ENCODE measurements around the gene TREML1.
"Not testable (repeated sequence)": the region's sequence is repeated elsewhere in the genome, so short reads cannot be mapped to it uniquely, and the experiment has no call there.

TREML1 gene

DNA sequence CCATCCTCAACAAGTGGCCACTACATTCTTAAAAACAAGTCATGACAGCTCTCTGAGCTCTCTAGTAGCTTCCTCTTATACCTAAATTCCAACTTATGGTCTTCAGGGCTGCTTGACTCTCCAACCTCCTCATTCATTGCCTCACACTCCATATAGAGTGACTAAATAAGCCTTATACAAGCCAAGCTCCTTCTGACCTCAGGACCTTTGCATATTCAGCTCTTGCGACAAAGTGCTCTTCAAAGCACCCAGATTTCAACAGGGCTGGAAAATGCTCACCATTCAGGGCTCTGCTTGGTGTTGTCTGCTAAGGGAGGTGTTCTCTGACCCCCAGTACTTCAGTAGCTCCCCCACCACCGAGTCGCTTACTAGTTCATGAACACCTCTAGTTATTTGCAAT is 43.1 kb upstream of the TREML1 start:
- no peak for DNase-seq (ENCODE audit: low read depth)
- H3K4me3 ChIP-seq (ENCODE audit: control insufficient read depth, low read depth, low read length): no peak overlapping the region
- TF ChIP-seq, protein P1, sequence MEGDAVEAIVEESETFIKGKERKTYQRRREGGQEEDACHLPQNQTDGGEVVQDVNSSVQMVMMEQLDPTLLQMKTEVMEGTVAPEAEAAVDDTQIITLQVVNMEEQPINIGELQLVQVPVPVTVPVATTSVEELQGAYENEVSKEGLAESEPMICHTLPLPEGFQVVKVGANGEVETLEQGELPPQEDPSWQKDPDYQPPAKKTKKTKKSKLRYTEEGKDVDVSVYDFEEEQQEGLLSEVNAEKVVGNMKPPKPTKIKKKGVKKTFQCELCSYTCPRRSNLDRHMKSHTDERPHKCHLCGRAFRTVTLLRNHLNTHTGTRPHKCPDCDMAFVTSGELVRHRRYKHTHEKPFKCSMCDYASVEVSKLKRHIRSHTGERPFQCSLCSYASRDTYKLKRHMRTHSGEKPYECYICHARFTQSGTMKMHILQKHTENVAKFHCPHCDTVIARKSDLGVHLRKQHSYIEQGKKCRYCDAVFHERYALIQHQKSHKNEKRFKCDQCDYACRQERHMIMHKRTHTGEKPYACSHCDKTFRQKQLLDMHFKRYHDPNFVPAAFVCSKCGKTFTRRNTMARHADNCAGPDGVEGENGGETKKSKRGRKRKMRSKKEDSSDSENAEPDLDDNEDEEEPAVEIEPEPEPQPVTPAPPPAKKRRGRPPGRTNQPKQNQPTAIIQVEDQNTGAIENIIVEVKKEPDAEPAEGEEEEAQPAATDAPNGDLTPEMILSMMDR (conservative IDR thresholded peaks at IDR 0.05; ENCODE audit: control insufficient read depth, insufficient read depth, low read depth, low read length): no peak

- TF ChIP-seq, protein P1 (conservative IDR thresholded peaks at IDR 0.05; ENCODE audit: control insufficient read depth, insufficient read depth, low read depth, low read length): no peak
- H3K4me3 ChIP-seq (ENCODE audit: control insufficient read depth, low read depth, low read length): no peak overlapping the region
- DNase-seq (ENCODE audit: low read depth): no peak
These were observed 40.2 kb upstream of the TREML1 start for GRCh38 chr6:41194386-41194785.

- no peak for DNase-seq (ENCODE audit: low read depth)
- TF ChIP-seq, protein P1 (conservative IDR thresholded peaks at IDR 0.05; ENCODE audit: control insufficient read depth, insufficient read depth, low read depth, low read length): no peak
- H3K4me3 ChIP-seq (ENCODE audit: control insufficient read depth, low read depth, low read length): no peak overlapping the region
These were observed 39.7 kb upstream of the TREML1 start for GRCh38 chr6:41193884-41194283.

- TF ChIP-seq, protein P1 (conservative IDR thresholded peaks at IDR 0.05; ENCODE audit: control insufficient read depth, insufficient read depth, low read depth, low read length): no peak
- no peak for DNase-seq (ENCODE audit: low read depth)
- H3K4me3 ChIP-seq (ENCODE audit: control insufficient read depth, low read depth, low read length): no peak overlapping the region
These were observed 39.1 kb upstream of the TREML1 start for GRCh38 chr6:41193171-41193734.

DNA sequence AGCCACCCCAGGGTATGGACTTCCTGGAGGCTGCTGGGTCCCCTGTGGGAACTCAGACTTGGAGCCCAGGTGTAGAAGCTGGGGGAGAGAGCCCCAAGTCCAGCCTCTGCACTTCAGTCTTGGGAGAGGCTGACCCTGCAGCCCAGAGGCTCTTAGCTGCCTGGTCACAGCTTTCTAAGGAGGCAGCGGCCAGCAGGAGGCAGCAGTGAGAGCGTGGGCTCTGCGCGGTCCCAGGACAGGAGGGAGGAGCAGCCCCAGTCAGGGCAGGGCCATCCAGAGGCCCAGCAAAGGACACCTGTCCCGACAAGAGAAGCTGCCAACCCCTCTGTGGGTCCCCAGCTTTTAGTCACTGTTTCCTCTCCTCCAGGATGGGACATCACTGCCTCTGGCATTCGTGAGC is 37.4 kb upstream of the TREML1 start:
- no peak overlapping the region for H3K4me3 ChIP-seq (ENCODE audit: control insufficient read depth, low read depth, low read length)
- TF ChIP-seq, protein P1 (conservative IDR thresholded peaks at IDR 0.05; ENCODE audit: control insufficient read depth, insufficient read depth, low read depth, low read length): peak; percentile 46
- peak; percentile 20 for DNase-seq (ENCODE audit: low read depth)

DNA sequence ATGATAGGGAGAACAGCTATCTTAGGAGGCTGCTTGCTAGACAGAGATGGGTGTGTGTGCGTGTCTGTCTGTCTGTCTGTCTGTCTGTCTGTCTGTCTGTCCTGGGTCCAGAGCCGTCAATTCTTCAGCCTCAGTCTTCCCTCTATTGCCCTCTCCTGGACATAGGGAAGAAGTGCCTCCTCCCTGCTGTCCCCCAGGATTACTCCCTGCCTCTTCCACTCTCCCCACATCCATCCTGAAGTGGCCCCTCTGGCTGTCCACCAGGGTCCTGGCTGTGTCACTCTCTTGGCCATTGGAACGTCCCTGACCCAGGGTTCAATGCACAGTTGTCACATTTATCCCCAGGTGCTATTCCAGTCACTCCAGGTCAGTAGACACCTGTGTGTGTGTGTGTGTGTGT is 36.6 kb upstream of the TREML1 start:
- TF ChIP-seq, protein P1 (conservative IDR thresholded peaks at IDR 0.05; ENCODE audit: control insufficient read depth, insufficient read depth, low read depth, low read length): no peak
- DNase-seq (ENCODE audit: low read depth): peak; percentile 1
- no peak overlapping the region for H3K4me3 ChIP-seq (ENCODE audit: control insufficient read depth, low read depth, low read length)

GRCh38 chr6:41189967-41190366 is 35.8 kb upstream of the TREML1 start:
- no peak for DNase-seq (ENCODE audit: low read depth)
- TF ChIP-seq, protein P1 (conservative IDR thresholded peaks at IDR 0.05; ENCODE audit: control insufficient read depth, insufficient read depth, low read depth, low read length): no peak
- H3K4me3 ChIP-seq (ENCODE audit: control insufficient read depth, low read depth, low read length): no peak overlapping the region

DNA sequence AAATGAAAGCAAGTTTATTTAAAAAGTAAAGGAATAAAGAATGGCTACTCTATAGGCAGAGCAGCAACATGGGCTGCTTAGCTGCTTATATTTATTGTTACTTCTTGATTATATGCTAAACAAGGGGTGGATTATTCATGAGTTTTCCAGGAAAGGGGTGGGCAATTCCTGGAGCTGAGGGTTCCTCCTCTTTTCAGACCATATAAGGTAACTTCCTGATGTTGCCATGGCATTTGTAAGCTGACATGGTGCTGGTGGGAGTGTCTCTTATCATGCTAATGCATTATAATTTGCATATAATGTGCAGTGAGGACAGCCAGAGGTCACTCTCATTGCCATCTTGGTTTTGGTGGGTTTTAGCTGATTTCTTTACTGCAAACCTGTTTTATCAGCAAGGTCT is 34.9 kb upstream of the TREML1 start:
- not testable (repeated sequence) for H3K4me3 ChIP-seq (ENCODE audit: control insufficient read depth, low read depth, low read length); DNase-seq (ENCODE audit: low read depth)

Data from fibroblast of mammary gland (primary cell).